Activated CD8-positive, alpha-beta T cell treated with anti-CD3 and anti-CD28 coated beads for 36 hours (primary cell): ENCODE results near the gene IGDCC3. TPM values are rescaled to one million over a fixed set of nuclear protein-coding genes. Genes with fewer than 3 reads are reported as not detected.

Experiments
- ATAC-seq: fragments of 200-7000 bp; cut with Tn5 transposase; one replicate; pipeline ENCODE4 v1.10.0; 2021; ENCODE audit warnings: mild to moderate bottlenecking, moderate library complexity
- CTCF ChIA-PET: fragments of 350-600 bp; sonication (Branson Sonifier 250); formaldehyde crosslinking; loops from one replicate; lab custom pipeline; 2021; ENCODE audit warnings: antibody characterized with exemption; lab: Charles Lee
- POLR2A ChIA-PET: fragments of 350-600 bp; sonication (Branson Sonifier 250); formaldehyde crosslinking; loops from one replicate; lab custom pipeline; 2021; ENCODE audit warnings: antibody characterized with exemption; lab: Charles Lee
- DNase-seq: peaks from one replicate; pipeline ENCODE4 v3.0.0-alpha.2; 2020
- H3K27ac Mint-ChIP-seq: one replicate; pipeline ENCODE4 v1.8.0; 2021; ENCODE audit warnings: mild to moderate bottlenecking, mixed read lengths
- H3K27me3 Mint-ChIP-seq: one replicate; pipeline ENCODE4 v1.8.0; 2021; ENCODE audit warnings: mixed read lengths
- H3K36me3 Mint-ChIP-seq: one replicate; pipeline ENCODE4 v1.8.0; 2021; ENCODE audit warnings: low read depth, mixed read lengths
- H3K4me1 Mint-ChIP-seq: one replicate; pipeline ENCODE4 v1.8.0; 2021; ENCODE audit warnings: low read depth, mixed read lengths
- H3K4me3 Mint-ChIP-seq: one replicate; pipeline ENCODE4 v1.8.0; 2021; ENCODE audit warnings: mild to moderate bottlenecking, moderate library complexity, mixed read lengths
- H3K9me3 Mint-ChIP-seq: one replicate; pipeline ENCODE4 v1.8.0; 2021; ENCODE audit warnings: mixed read lengths
- intact Hi-C: fragments of 100-400 bp; cut with micrococcal nuclease; formaldehyde crosslinking; loops from one replicate; pipeline ENCODE4 v1.10.0; 2022
- total RNA-seq, 2 experiments: library from RNA; stranded (reverse); gene quantifications; one replicate each; pipeline ENCODE4 v1.2.3, GENCODE V29; 2021
- TF ChIP-seq, protein P1 (sequence below): fragments of 200-600 bp; IDR thresholded peaks from one replicate; pipeline ENCODE4 v1.8.0; 2022; ENCODE audit warnings: antibody characterized with exemption, mild to moderate bottlenecking

Gene IGDCC3
- total RNA-seq, 2 experiments from 2014 or later: not detected

DNA sequence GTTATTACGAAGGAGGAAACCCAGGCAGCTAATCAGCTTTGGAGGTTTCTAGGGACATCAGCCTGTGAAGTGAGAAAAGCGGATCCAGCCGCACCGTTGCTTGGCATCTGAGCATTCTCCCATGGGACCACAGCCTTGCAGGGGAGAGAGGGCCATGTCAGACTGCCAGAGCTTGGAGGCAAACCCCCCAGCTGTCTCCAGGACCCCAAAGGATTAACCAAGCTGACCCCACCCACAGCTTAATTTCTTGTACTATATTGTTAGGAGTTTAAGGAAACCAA, 5.1 kb downstream of the IGDCC3 start:
- ChIA-PET CTCF (interaction anchor here (1.1 to 7.6 kb wide), 2 partner anchors 13 to 55 kb away, joined by 3 to 50 read pairs; no protein-coding TSS in a partner anchor), POLR2A (no interaction called here)
- TF ChIP-seq, protein P1, sequence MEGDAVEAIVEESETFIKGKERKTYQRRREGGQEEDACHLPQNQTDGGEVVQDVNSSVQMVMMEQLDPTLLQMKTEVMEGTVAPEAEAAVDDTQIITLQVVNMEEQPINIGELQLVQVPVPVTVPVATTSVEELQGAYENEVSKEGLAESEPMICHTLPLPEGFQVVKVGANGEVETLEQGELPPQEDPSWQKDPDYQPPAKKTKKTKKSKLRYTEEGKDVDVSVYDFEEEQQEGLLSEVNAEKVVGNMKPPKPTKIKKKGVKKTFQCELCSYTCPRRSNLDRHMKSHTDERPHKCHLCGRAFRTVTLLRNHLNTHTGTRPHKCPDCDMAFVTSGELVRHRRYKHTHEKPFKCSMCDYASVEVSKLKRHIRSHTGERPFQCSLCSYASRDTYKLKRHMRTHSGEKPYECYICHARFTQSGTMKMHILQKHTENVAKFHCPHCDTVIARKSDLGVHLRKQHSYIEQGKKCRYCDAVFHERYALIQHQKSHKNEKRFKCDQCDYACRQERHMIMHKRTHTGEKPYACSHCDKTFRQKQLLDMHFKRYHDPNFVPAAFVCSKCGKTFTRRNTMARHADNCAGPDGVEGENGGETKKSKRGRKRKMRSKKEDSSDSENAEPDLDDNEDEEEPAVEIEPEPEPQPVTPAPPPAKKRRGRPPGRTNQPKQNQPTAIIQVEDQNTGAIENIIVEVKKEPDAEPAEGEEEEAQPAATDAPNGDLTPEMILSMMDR: no peak
- H3K27ac Mint-ChIP-seq: no peak overlapping the region
- intact Hi-C loops: no loop called here
- no peak overlapping the region for H3K4me3 Mint-ChIP-seq
- no peaks in the 10 kb centered on the region for H3K36me3 Mint-ChIP-seq
- no peaks in the 10 kb centered on the region for H3K9me3 Mint-ChIP-seq
- H3K27me3 Mint-ChIP-seq: peaks cover 36% of the 10 kb centered on the region
- no peak for ATAC-seq
- no peak for DNase-seq
- peaks cover 8% of the 10 kb centered on the region for H3K4me1 Mint-ChIP-seq

DNA sequence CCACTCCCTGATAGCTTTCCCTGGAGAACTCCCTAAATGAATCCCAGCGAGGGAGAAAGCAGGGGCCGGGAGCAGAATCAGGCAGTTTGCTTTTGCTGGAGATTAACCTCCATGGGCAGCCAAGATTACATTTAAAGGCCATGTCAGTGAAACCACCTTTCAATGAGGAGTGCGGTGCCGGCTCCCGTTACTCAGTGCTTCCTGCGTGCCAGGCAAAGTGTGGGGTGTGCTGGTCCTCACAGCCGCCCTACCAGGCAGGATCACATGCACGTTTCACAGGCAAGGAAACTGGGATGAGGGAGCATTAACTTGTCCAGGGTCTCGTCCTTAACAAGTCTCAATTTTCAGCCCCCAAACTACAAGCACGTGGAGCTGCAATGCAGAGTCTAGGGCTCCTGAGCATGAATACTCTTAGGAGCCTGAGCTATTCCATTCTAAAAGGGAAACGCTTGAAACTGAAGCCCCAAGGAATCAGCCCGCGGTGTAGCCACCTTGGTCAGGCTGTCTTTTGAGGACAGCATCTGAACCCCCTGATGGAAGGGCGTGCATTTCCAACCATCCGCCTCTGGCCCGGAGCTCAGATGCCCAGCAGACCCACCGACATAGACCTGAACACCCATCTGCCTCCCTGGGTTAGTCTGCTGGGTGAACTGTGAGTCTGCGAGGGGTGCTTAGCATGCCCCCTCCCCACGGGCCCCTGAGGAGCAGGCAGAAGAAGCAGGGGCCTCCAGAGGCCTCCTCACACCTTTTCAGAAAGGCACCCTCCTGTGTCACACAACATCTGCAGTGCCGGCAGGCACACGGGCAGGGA, 5.6 kb downstream of the IGDCC3 start:
- ATAC-seq (no peak), DNase-seq (no peak)
- H3K9me3 Mint-ChIP-seq: no peaks in the 10 kb centered on the region
- ChIA-PET CTCF (interaction anchor here (1.1 to 7.6 kb wide), 2 partner anchors 14 to 54 kb away, joined by 3 to 50 read pairs; no protein-coding TSS in a partner anchor), POLR2A (no interaction called here)
- TF ChIP-seq, protein P1: no peak
- peaks cover 36% of the 10 kb centered on the region for H3K27me3 Mint-ChIP-seq
- peaks cover 7% of the 10 kb centered on the region for H3K4me1 Mint-ChIP-seq
- no peaks in the 10 kb centered on the region for H3K36me3 Mint-ChIP-seq
- H3K27ac Mint-ChIP-seq: no peak overlapping the region
- intact Hi-C loops: no loop called here
- no peak overlapping the region for H3K4me3 Mint-ChIP-seq

DNA sequence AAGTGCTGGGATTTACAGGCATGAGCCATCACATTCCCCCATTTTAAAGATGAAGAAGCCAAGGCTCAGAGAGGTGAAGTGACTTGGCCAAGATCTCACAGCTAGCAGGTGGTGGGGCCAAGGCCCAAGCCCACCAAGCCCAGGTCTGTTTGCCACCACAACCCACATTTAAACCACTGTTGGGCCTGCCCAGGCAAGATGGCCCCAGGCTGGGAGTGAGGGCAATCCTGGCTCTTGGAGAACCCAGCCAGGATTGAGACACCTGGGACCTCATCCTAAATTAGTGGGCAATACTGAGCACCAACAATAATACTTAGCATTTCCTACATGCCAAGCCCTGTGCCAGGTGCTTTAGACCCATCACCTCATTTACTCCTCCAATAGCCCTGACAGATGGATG, 6.9 kb downstream of the IGDCC3 start:
- TF ChIP-seq, protein P1: no peak
- no peak for ATAC-seq
- Mint-ChIP-seq H3K4me1 (no peaks in the 10 kb centered on the region), H3K27ac (no peak overlapping the region), H3K4me3 (no peak overlapping the region), H3K27me3 (peaks cover 24% of the 10 kb centered on the region), H3K9me3 (no peaks in the 10 kb centered on the region), H3K36me3 (no peaks in the 10 kb centered on the region)
- ChIA-PET CTCF (interaction anchor here (1.0 to 7.6 kb wide), 2 partner anchors 15 to 284 kb away, joined by 3 to 50 read pairs; no protein-coding TSS in a partner anchor), POLR2A (interaction anchor here (0.6 kb wide), 1 partner anchor 66 kb away, joined by 3 read pairs; the partner anchor contains the start of gene RNU5B-1)
- intact Hi-C loops: no loop called here
- no peak for DNase-seq

DNA sequence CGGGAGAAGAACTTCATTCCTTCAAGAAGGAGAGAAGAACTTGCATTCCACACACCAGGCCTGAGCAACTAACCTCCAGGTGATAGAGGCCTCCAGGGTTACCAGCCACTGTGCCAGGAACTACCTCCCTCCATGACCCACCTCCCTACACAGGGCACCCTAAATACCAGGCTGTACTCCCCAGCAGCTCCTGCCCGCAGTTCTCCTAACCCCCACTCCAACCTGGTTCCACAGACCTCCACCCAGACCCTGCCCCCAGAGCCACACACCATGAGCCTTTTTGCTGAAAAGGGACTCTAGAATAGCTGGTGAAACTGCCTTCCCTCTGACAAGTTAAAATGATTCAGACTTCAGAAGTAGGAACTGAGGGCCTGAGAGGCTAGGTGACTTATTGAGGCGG, 8.2 kb downstream of the IGDCC3 start:
- Mint-ChIP-seq H3K4me3 (no peak overlapping the region), H3K9me3 (no peaks in the 10 kb centered on the region), H3K36me3 (no peaks in the 10 kb centered on the region), H3K27ac (no peak overlapping the region), H3K27me3 (peaks cover 13% of the 10 kb centered on the region), H3K4me1 (no peaks in the 10 kb centered on the region)
- ChIA-PET CTCF (interaction anchor here (0.7 to 7.6 kb wide), 5 partner anchors 10 to 51 kb away, joined by 3 to 50 read pairs (median 3); no protein-coding TSS in a partner anchor), POLR2A (no interaction called here)
- intact Hi-C loops: no loop called here
- no peak for DNase-seq
- no peak for ATAC-seq
- TF ChIP-seq, protein P1: no peak

DNA sequence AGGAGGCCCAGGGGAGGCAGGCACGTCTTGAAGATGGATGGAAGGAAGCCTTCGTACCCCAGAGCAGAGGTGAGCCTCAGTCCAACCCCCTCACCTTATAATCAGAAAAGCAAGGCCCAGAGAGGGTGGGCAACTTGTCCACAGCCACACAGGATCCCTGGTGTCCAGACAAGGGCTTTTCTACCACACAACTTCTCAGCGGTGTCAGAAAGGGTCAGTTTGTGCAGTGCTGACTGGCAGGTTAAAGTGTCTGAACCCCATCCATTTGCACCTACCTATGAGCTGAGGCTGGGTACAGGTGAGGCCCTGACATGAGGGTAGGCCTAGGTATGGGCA, 8.6 kb downstream of the IGDCC3 start:
- Mint-ChIP-seq H3K4me3 (no peak overlapping the region), H3K27me3 (peaks cover 10% of the 10 kb centered on the region), H3K27ac (no peak overlapping the region), H3K36me3 (no peaks in the 10 kb centered on the region), H3K4me1 (no peaks in the 10 kb centered on the region), H3K9me3 (no peaks in the 10 kb centered on the region)
- ATAC-seq: no peak
- CTCF ChIA-PET: interaction anchor here (7.6 kb wide), 1 partner anchor 17 kb away, joined by 50 read pairs; no protein-coding TSS in a partner anchor
- DNase-seq: no peak
- intact Hi-C loops: no loop called here
- POLR2A ChIA-PET: no interaction called here
- TF ChIP-seq, protein P1: no peak
